GM12878 (cell line): Measurements from ENCODE around the gene MAST1. TPM values are rescaled to one million over a fixed set of nuclear protein-coding genes. Genes with fewer than 3 reads are reported as not detected.

Experiments
- ATF2 ChIP-seq: IDR thresholded peaks from 2 replicates; pipeline ENCODE4 v1.6.1; 2012; ENCODE audit warnings: low read length, inconsistent platforms
- ATF7 ChIP-seq: fragments of 450-650 bp; IDR thresholded peaks from 2 replicates; pipeline ENCODE4 v1.6.1; 2016; ENCODE audit warnings: low read depth, mild to moderate bottlenecking
- BMI1 ChIP-seq: fragments of 450-650 bp; IDR thresholded peaks from 2 replicates; pipeline ENCODE4 v1.6.1; 2016; ENCODE audit warnings: mild to moderate bottlenecking, moderate library complexity, borderline replicate concordance
- CBX3 ChIP-seq: fragments of 200-600 bp; sonication (generic); IDR thresholded peaks from 2 replicates; pipeline ENCODE4 v1.6.1; 2016; ENCODE audit warnings: low read depth, borderline replicate concordance
- E2F8 ChIP-seq: fragments of 450-650 bp; IDR thresholded peaks from 2 replicates; pipeline ENCODE4 v1.6.1; 2018; ENCODE audit warnings: mild to moderate bottlenecking, low read depth, moderate library complexity; ENCODE audit not compliant: partially characterized antibody
- ELK1 ChIP-seq: IDR thresholded peaks from 2 replicates; pipeline ENCODE4 v1.6.1; 2012; ENCODE audit warnings: low read depth, low read length, improper control_type of control experiment
- IKZF2 ChIP-seq, 2 experiments: fragments of 450-650 bp; IDR thresholded peaks; 2 replicates each; pipeline ENCODE4 v1.6.1; 2017; ENCODE audit warnings: mild to moderate bottlenecking in 2 of 2, moderate library complexity in 2 of 2
- KAT2A ChIP-seq: conservative IDR thresholded peaks from 2 replicates; pipeline ENCODE4 v1.6.1; 2011; ENCODE audit warnings: low read depth, low read length; ENCODE audit not compliant: control insufficient read depth
- MAX ChIP-seq: IDR thresholded peaks from 2 replicates; pipeline ENCODE4 v1.6.1; 2012; ENCODE audit warnings: low read depth, low read length, improper control_type of control experiment
- MTA3 ChIP-seq: IDR thresholded peaks from 2 replicates; pipeline ENCODE4 v1.6.1; 2012; ENCODE audit warnings: low read length, inconsistent platforms, borderline replicate concordance
- MYB ChIP-seq: fragments of 150-350 bp; IDR thresholded peaks from 2 replicates; pipeline ENCODE4 v1.6.1; 2014; ENCODE audit warnings: mild to moderate bottlenecking, low read depth, low read length, borderline replicate concordance
- NFIC ChIP-seq: IDR thresholded peaks from 2 replicates; pipeline ENCODE4 v1.6.1; 2012; ENCODE audit warnings: low read depth, mild to moderate bottlenecking, inconsistent platforms, low read length, moderate library complexity
- NFYA ChIP-seq: IDR thresholded peaks from 2 replicates; pipeline ENCODE4 v1.6.1; 2011; ENCODE audit warnings: low read depth, mild to moderate bottlenecking, low read length, improper control_type of control experiment, borderline replicate concordance
- NR2C2 ChIP-seq: IDR thresholded peaks from 2 replicates; pipeline ENCODE4 v1.6.1; 2011; ENCODE audit warnings: borderline replicate concordance, low read depth; ENCODE audit not compliant: control insufficient read depth, insufficient read length
- RAD21 ChIP-seq: IDR thresholded peaks from 2 replicates; pipeline ENCODE4 v1.6.1; 2011; ENCODE audit warnings: mild to moderate bottlenecking, low read depth, low read length, moderate library complexity; ENCODE audit not compliant: insufficient read depth
- RBBP5 ChIP-seq: fragments of 200-600 bp; sonication (generic); conservative IDR thresholded peaks from 2 replicates; pipeline ENCODE4 v1.6.1; 2016
- SUZ12 ChIP-seq: fragments of 200-600 bp; sonication (generic); IDR thresholded peaks from one replicate; pipeline ENCODE4 v1.6.1; 2018; ENCODE audit warnings: antibody characterized with exemption, mild to moderate bottlenecking; ENCODE audit not compliant: unreplicated experiment
- TCF3 ChIP-seq: IDR thresholded peaks from 2 replicates; pipeline ENCODE4 v1.6.1; 2012; ENCODE audit warnings: low read depth, mild to moderate bottlenecking, low read length, borderline replicate concordance; ENCODE audit not compliant: insufficient read depth
- ZBTB11 ChIP-seq: fragments of 450-650 bp; formaldehyde crosslinking; IDR thresholded peaks from 2 replicates; pipeline ENCODE4 v1.5.0; 2022; ENCODE audit warnings: mild to moderate bottlenecking, missing genetic modification characterization
- ZZZ3 ChIP-seq: IDR thresholded peaks from 2 replicates; pipeline ENCODE4 v1.6.1; 2011; ENCODE audit warnings: low read depth; ENCODE audit not compliant: control insufficient read depth, insufficient read length
- polyA plus RNA-seq, 11 experiments: library from polyadenylated mRNA; depleted of rRNA in 4 of 11; unstranded in 6 of 11; stranded (reverse) in 5 of 11; fragments of >200 nt; fragmentation: Nextera tagmentation in 4 of 11; fragmentation: Illumina TruSeq in 1 of 11; extraction: Ambion mirVana in 4 of 11; extraction: Trizol in 1 of 11; gene quantifications; 1 replicate in 1 of 11; 2 replicates in 10 of 11; pipeline versions ENCODE4 v1.2.1 to v1.2.3, GENCODE V29; 2011 to 2016; ENCODE audit warnings: inconsistent platforms in 2 of 11, missing spikeins in 2 of 11, low read depth in 1 of 11
- total RNA-seq, 4 experiments: library from RNA; depleted of rRNA in 3 of 4; stranded (reverse); fragments of >200 nt in 3 of 4; fragmentation: Illumina TruSeq in 1 of 4; extraction: Trizol in 1 of 4; gene quantifications; 2 replicates each; pipeline versions ENCODE4 v1.2.1 to v1.2.3, GENCODE V29; 2013 to 2021

Gene MAST1
- total and polyA plus RNA-seq, 10 of the 15 experiments (the other 5 are each of a cell fraction or from before 2014, with no cell fraction given): 0.08 to 0.79 (median 0.44) TPM; not detected in 1

- TF ChIP-seq ZBTB11 (CRISPR knock-in tag) (0 out of 2 replicates have a peak, but pooled peaks have one; percentile 33), NFYA (no peak), MTA3 (no peak), SUZ12 (no peak), MAX (peak; percentile 93), ATF2 (no peak), CBX3 (no peak), ELK1 (peak; percentile 100), IKZF2 (IDR thresholded peaks at IDR 0.05) (peak; percentile 92 to 93), TCF3 (peak; percentile 70; the same call in 1 of the 2 replicates), NR2C2 (no peak), RAD21 (no peak), KAT2A (no peak), ATF7 (peak; percentile 25; the same call in 1 of the 2 replicates), E2F8 (no peak), RBBP5 (no peak), ZZZ3 (no peak), BMI1 (peak; percentile 56; the same call in 1 of the 2 replicates), MYB (no peak), NFIC (no peak)
These were observed 44.8 kb upstream of the MAST1 start (continued) for GRCh38 chr19:12793290-12794195.
